ENCODE data around the gene SHC3.

The SHC3 gene

DNA sequence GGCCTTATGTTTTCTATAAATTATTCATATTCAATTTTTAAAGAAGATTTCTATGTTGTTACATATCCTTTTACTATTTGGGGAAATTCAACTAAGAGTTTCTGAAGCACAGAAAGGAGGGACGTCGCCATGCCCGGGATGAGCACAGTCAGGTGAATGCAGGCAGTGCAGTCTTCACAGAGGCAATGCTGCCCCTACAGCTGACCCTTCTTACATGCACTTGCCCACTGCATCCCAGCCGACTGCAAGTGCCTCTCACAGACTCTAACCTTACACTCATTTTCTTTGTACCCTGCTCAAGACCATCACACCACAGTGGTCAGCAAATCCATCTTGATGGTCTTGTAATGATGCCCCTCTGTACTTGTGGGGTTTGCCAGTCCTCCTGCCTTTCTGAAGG is 73.8 kb downstream of the SHC3 start:
- DNase-seq = no peak

DNA sequence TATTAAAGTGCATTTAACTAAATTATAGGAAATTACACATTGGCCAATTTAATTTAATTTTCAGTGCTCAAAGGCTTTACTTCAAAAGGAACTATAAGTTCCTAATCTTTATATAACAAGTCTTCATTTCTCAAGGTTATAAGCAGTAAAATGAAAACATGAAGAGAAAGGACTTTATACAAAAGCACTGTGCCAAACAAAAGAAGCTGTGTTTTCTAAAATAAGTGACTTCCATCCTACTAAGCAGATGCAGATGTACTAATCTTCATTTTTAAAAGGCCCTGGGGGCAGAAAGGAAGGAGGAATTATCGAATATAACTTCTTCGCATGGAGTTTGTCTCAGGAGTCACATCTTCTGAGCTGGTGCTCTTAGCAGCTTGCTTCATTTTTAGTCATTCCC is 81.4 kb downstream of the SHC3 start:
- DNase-seq = no peak

DNA sequence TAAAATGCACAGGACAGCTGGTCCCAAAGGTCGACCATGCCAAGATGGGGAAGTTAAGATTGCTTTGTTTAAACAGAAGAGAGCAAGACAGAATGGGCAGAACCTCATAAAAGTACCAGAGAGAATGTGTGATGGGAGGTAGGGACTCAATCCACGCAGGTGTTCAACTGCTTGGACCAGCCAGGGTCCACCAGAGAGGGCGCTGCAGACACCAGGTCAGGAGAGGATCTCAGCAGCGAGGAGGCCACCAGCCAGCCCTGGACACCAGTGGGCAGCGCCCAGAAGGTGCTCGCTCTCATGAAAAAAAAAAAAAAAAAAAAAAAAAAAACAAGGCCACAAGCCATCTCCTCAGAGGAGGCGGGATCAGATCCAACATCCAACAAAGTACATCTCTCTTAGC is 81.8 kb downstream of the SHC3 start:
- DNase-seq = no peak

DNA sequence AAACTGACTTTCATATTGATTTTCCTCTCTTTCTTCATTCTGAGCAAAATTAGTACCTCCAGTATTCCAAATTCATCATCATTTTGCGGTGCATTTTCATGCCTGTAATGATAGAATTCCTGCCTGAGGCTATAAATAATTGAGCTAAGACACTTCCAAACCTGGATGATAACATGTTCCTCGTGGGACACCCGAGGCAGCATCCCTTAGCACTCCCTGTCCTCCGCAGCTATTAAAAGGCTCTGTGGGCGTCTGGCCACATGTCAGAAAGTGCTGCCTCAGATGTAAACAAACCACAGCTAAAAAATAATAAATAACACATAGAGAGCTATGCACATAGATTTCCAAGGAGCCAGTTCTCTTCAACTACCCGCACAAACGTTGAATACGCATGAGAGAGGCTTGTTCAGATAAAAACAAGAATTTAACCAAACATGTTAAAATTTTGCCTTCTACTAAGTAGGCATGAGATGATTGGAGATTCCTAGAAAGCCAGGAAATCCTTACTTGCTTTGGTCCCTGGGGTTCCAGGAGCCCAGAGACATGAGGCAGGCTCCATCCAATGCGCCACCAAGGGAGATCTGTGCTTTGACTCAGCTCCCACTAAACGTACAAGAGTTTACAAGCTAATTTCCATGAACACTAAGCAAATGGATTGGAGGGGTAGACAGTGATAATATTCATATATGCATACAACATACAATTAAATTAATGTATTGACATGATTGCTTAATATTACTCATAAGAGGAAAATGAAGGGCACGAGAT is 82.7 kb downstream of the SHC3 start:
- no peak for DNase-seq

GRCh38 chr9:89093201-89093975 is 85.2 kb downstream of the SHC3 start:
- DNase-seq = no peak

DNA sequence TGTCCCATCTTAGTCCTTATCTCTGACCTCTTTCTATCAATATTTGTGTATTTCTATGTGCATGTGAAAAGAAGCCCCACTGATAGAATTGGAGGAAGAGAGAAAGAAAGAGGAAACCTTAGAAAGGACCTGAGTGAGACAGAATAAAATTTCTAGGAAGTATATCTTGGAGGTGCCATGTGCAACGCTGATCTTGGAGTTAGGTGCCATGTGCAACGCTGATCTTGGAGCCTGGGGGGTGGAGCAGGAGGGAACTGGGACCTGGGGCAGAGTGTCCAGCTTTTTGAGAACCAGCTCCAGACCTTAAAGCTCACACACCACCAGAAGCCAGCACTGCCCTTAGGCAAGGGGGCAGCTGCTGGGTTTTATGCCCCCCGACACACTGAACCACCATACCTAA is 89.4 kb downstream of the SHC3 start:
- no peak for DNase-seq

GRCh38 chr9:89083626-89084025 is 95.0 kb downstream of the SHC3 start:
- DNase-seq = no peak

GRCh38 chr9:89080193-89080592 is 98.4 kb downstream of the SHC3 start:
- DNase-seq = no peak

DNA sequence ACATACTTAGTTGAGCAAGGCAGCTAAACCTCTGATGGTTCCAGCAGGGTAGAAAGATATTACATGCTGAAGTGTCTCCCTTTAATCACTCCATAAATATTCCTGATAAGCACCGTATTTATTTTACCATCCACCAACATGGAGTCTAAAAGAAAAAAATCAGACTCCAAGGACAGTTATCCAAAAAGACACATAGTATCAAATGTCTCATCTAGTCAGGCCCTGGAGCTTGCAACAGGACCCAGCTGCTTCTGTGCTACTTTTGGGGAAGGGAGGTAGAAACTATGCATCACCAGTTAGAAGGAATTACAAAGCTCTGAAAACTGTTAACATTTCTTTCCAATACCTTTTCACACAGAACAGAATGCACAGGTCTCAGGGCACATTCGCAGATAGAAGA is 99.2 kb downstream of the SHC3 start:
- DNase-seq = no peak

DNA sequence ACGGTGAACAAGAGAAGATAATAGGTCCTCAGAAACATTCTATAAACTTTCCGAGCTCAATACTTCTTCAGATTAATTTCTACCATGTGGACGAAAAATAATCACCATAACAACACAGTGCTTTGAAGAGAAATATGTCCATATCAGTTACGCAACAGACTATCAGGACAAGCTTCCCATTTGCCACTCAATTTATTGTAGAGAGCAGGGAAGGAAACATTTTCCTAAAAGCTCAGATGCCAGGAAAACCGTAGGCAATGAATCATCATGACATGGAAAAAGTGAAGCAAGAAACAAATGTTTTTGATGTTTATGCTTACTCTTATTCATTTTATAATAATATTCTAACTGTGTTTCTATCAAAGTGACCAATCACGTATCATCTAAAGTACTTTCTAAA is 99.8 kb downstream of the SHC3 start:
- no peak for DNase-seq

- no peak for DNase-seq
Observed at GRCh38 chr9:89078421-89078820, 100.2 kb downstream of the SHC3 start.

- DNase-seq = no peak
Observed at GRCh38 chr9:89077519-89077918, 101.1 kb downstream of the SHC3 start.

DNA sequence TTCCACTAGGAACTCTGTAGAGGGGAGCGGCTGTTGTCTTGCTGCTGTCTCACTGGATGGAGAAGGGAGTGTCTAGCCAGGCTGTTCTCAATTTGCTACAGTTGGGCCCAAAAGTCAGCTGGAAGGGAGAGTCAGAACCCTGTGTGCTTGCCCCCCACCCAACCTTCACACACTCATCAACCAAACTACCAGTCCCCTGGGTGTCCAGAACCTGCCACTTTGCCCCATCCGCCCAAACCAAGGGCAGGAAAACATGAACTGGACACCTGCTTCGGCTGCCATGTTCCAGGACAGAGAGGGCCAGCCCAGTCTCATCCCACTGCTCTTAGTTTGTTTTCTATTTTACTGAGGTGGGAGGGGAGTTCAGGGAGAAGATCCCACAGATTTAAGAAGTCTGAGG is 105.2 kb downstream of the SHC3 start:
- DNase-seq = no peak

GRCh38 chr9:89071591-89071990 is 107.0 kb downstream of the SHC3 start:
- no peak for DNase-seq

DNA sequence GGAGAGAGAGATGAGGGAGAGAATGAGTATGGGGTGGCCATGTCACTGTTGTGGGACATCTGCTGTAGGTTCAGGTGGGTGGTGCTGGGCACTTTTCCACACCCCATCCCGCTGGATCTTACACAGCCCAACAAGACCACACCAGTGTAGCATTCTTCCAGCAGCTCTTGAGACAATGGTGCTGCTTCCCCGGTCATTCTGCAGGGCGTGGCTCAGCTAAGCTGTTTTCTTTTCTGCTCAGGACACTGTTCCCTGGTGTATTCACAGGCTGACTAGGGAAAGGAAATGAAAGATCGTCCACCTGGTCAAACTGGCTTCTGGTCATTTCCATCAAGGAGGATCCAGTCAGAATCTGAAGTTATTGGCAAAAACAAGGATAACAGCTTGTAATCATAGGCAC is 111.8 kb downstream of the SHC3 start:
- DNase-seq = no peak

DNA sequence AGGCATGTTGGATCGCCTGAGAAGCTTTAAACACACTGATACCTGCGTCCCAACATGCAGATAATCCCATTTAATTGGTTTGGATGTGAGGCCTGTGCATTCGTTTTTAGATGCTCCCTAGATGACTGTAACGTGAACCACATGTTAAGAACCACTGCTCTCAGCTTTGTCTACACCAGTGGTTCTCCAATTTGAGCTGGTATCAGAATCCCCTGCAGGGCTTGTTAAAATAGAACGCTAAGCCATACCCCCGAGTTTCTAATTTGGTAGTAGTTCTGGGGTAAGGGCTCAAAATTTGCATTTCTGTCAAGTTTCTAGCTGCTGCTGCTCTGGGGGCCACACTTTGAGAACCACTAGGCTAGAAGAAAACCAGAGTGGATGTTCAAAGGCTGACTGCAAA is 112.7 kb downstream of the SHC3 start:
- no peak for DNase-seq

GRCh38 chr9:89060790-89061189 is 117.8 kb downstream of the SHC3 start:
- no peak for DNase-seq

DNA sequence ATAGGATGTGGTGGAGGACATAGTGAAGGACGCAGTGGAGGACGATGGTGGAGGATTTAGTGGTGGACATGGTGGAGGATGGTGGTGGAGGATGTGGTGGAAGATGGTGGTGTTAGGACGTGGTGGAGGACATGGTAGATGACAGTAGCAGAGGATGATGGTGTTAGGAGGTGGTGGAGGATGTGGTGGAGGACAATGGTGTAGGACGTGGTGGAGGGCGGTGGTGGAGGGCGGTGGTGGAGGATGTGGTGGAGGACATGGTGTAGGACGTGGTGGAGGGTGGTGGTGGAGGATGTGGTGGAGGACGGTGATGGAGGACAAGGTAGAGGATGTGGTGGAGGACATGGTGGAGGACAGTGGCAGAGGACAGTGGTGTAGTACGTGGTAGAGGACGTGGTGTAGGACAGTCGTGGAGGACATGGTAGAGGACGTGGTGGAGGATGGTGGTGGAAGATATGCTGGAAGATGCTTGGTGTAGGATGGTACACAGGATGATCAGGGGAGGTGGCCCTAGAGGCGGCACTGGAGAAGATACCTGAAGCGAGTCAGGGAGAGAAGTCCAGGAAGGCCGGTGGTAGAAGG is 118.6 kb downstream of the SHC3 start:
- DNase-seq = no peak

- DNase-seq = no peak
Observed at GRCh38 chr9:89058906-89059305, 119.7 kb downstream of the SHC3 start.

DNA sequence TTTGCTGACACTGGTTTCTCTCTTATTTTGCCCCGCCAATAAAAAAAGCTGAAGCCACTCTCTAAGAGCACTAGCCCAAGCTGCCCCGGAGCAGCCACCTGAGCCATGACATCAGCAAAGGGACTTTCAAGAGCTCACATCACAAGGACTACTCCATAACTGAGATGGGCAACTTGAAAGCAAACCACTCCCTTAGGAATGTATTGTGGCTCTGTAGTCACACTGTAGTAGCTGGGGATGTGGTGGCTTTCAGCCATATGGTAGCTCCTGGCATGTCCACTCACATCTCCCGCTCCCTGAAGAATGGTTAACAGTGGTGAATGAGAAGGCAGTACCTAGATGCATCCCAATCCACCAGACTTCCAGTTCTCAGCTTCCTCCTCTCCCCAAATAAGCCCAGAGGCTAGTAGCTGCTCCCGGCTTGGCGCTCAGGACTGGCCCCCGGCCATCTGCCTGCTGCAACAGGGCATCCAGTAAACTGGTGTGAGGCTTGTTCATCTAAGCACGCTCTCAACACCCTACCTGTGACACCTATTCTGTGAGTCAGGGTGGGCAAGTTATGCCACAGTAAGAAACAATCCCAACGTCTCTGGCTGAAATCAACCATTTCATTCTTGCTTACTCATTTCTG is 123.6 kb downstream of the SHC3 start:
- DNase-seq = no peak

- no peak for DNase-seq
Observed at GRCh38 chr9:89053301-89053700, 125.3 kb downstream of the SHC3 start.

- DNase-seq = no peak
Observed at GRCh38 chr9:89052470-89053097, 126.0 kb downstream of the SHC3 start.

GRCh38 chr9:89051421-89052025 is 127.1 kb downstream of the SHC3 start:
- DNase-seq = no peak

All from NCI-H2029 treated with DMSO at 0.1 percent for 48 hours (cell line).